Caco-2 (cell line): ENCODE results near the gene SZRD1. TPM values are rescaled to one million over a fixed set of nuclear protein-coding genes. Genes with fewer than 3 reads are reported as not detected.

Experiments used
- BruUV-seq: library from RNA; stranded (reverse); fragments of 400-500 nt; replicated peaks from 2 replicates; lab custom pipeline; 2021; lab: Mats Ljungman, UMichigan
- CTCF ChIA-PET: fragments of 300-600 bp; sonication (Branson Sonifier 250); formaldehyde crosslinking; loops from one replicate; lab custom pipeline; 2022; ENCODE audit warnings: antibody characterized with exemption; lab: Charles Lee
- POLR2A ChIA-PET: fragments of 300-600 bp; sonication (Branson Sonifier 250); formaldehyde crosslinking; loops from one replicate; lab custom pipeline; 2022; ENCODE audit warnings: antibody characterized with exemption; lab: Charles Lee
- DNase-seq, 2 experiments: peaks; one replicate each; pipeline versions ENCODE4 v3.0.0 to v3.0.0-alpha.2; 2020 to 2022
- H3K27me3 ChIP-seq: replicated peaks from 2 replicates; pipeline ENCODE4 v1.6.0; 2011; ENCODE audit warnings: low read length; ENCODE audit not compliant: control insufficient read depth, insufficient read depth
- H3K36me3 ChIP-seq: 2 replicates; pipeline ENCODE4 v1.5.1; 2011; ENCODE audit warnings: low read length; ENCODE audit not compliant: control insufficient read depth, insufficient read depth
- H3K4me1 ChIP-seq: fragments of 250-450 bp; sonication (Bioruptor Pico); 2 replicates; pipeline ENCODE4 v1.5.1; 2020; ENCODE audit warnings: mild to moderate bottlenecking
- H3K4me3 ChIP-seq: 2 replicates; pipeline ENCODE4 v1.5.1; 2011; ENCODE audit warnings: low read depth, mild to moderate bottlenecking, control low read depth, low read length
- H3K9me3 ChIP-seq: fragments of 250-450 bp; sonication (Bioruptor Pico); 2 replicates; pipeline ENCODE4 v1.5.1; 2020; ENCODE audit warnings: mild to moderate bottlenecking, moderate library complexity
- H3K27ac Mint-ChIP-seq: one replicate; pipeline ENCODE4 v1.8.0; 2022; ENCODE audit warnings: mixed read lengths; ENCODE audit not compliant: unreplicated experiment
- H3K27me3 Mint-ChIP-seq: one replicate; pipeline ENCODE4 v1.8.0; 2022; ENCODE audit warnings: mixed read lengths; ENCODE audit not compliant: insufficient read depth, unreplicated experiment
- H3K36me3 Mint-ChIP-seq: one replicate; pipeline ENCODE4 v1.8.0; 2022; ENCODE audit warnings: mild to moderate bottlenecking, mixed read lengths; ENCODE audit not compliant: insufficient read depth, unreplicated experiment
- H3K4me1 Mint-ChIP-seq: one replicate; pipeline ENCODE4 v1.8.0; 2022; ENCODE audit warnings: low read depth, mixed read lengths; ENCODE audit not compliant: unreplicated experiment
- H3K4me3 Mint-ChIP-seq: one replicate; pipeline ENCODE4 v1.8.0; 2022; ENCODE audit warnings: mild to moderate bottlenecking, moderate library complexity, mixed read lengths; ENCODE audit not compliant: unreplicated experiment
- H3K9me3 Mint-ChIP-seq: one replicate; pipeline ENCODE4 v1.8.0; 2022; ENCODE audit warnings: mixed read lengths; ENCODE audit not compliant: unreplicated experiment
- intact Hi-C: fragments of 100-400 bp; cut with micrococcal nuclease; formaldehyde crosslinking; loops from one replicate; pipeline ENCODE4 v1.10.0; 2022; ENCODE audit not compliant: unreplicated experiment
- total RNA-seq: library from RNA; stranded (reverse); gene quantifications from 2 replicates; pipeline ENCODE4 v1.2.3, GENCODE V29; 2022
- TF ChIP-seq, protein P1 (sequence below), 2 experiments: fragments of 200-600 bp in 1 of 2; IDR thresholded peaks; 1 replicate in 1 of 2; 2 replicates in 1 of 2; pipeline versions ENCODE4 v1.5.1 to v1.8.0; 2011 to 2022; ENCODE audit warnings: antibody characterized with exemption in 1 of 2, control low read depth in 1 of 2, inconsistent platforms in 1 of 2, low read depth in 1 of 2, low read length in 1 of 2, mild to moderate bottlenecking in 1 of 2, moderate library complexity in 1 of 2; ENCODE audit not compliant: insufficient read depth in 1 of 2, severe bottlenecking in 1 of 2, unreplicated experiment in 1 of 2

SZRD1 gene
- total RNA-seq, 1 experiment from 2014 or later = 93.8 TPM

DNA sequence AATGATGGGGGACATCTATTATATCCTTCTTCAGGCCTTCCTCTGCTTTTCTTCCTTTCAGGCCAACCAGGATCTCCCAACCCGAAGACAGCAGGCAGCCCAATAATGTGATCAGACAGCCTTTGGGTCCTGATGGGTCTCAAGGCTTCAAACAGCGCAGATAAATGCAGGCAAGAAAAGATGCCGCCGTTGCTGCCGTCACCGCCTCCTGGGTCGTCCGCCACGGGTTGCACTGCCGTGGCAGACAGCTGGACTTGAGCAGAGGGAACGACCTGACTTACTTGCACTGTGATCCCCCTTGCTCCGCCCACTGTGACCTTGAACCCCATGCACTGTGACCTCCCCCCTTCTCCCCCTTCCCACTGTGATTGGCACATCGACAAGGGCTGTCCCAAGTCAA lies 27.9 kb downstream of the SZRD1 start:
- Mint-ChIP-seq H3K36me3 (peaks cover 42% of the 10 kb centered on the region), H3K9me3 (no peaks in the 10 kb centered on the region), H3K27ac (no peak overlapping the region), H3K4me3 (no peak overlapping the region), H3K4me1 (peaks cover 7% of the 10 kb centered on the region), H3K27me3 (no peaks in the 10 kb centered on the region)
- Histone ChIP-seq H3K4me3 (no peak overlapping the region), H3K4me1 (no peaks in the 10 kb centered on the region), H3K9me3 (no peaks in the 10 kb centered on the region), H3K36me3 (peaks cover 1% of the 10 kb centered on the region; the same call in 1 of the 2 replicates), H3K27me3 (no peaks in the 10 kb centered on the region)
- intact Hi-C loops = no loop called here
- TF ChIP-seq, protein P1, sequence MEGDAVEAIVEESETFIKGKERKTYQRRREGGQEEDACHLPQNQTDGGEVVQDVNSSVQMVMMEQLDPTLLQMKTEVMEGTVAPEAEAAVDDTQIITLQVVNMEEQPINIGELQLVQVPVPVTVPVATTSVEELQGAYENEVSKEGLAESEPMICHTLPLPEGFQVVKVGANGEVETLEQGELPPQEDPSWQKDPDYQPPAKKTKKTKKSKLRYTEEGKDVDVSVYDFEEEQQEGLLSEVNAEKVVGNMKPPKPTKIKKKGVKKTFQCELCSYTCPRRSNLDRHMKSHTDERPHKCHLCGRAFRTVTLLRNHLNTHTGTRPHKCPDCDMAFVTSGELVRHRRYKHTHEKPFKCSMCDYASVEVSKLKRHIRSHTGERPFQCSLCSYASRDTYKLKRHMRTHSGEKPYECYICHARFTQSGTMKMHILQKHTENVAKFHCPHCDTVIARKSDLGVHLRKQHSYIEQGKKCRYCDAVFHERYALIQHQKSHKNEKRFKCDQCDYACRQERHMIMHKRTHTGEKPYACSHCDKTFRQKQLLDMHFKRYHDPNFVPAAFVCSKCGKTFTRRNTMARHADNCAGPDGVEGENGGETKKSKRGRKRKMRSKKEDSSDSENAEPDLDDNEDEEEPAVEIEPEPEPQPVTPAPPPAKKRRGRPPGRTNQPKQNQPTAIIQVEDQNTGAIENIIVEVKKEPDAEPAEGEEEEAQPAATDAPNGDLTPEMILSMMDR (IDR thresholded peaks at IDR 0.05; ENCODE audit: insufficient read depth in 1 of 2, low read depth in 1 of 2, low read length in 1 of 2, severe bottlenecking in 1 of 2, unreplicated experiment in 1 of 2) = no peak
- ChIA-PET POLR2A (no interaction called here), CTCF (no interaction called here)
- BruUV-seq = no TSS peak
- DNase-seq = no peak

GRCh38 chr1:16396591-16396990 lies 29.5 kb downstream of the SZRD1 start:
- Mint-ChIP-seq H3K27me3 (no peaks in the 10 kb centered on the region), H3K27ac (no peak overlapping the region), H3K4me1 (no peaks in the 10 kb centered on the region), H3K36me3 (peaks cover 42% of the 10 kb centered on the region), H3K4me3 (no peak overlapping the region), H3K9me3 (no peaks in the 10 kb centered on the region)
- CTCF ChIA-PET = no interaction called here
- BruUV-seq = no TSS peak
- no peaks in the 10 kb centered on the region for H3K4me1 ChIP-seq
- no peaks in the 10 kb centered on the region for H3K9me3 ChIP-seq
- DNase-seq = no peak
- TF ChIP-seq, protein P1 (IDR thresholded peaks at IDR 0.05; ENCODE audit: insufficient read depth in 1 of 2, low read depth in 1 of 2, low read length in 1 of 2, severe bottlenecking in 1 of 2, unreplicated experiment in 1 of 2) = no peak
- peaks cover 1% of the 10 kb centered on the region; the same call in 1 of the 2 replicates for H3K36me3 ChIP-seq
- intact Hi-C loops = no loop called here
- H3K4me3 ChIP-seq = no peak overlapping the region
- POLR2A ChIA-PET = no interaction called here
- no peaks in the 10 kb centered on the region for H3K27me3 ChIP-seq

DNA sequence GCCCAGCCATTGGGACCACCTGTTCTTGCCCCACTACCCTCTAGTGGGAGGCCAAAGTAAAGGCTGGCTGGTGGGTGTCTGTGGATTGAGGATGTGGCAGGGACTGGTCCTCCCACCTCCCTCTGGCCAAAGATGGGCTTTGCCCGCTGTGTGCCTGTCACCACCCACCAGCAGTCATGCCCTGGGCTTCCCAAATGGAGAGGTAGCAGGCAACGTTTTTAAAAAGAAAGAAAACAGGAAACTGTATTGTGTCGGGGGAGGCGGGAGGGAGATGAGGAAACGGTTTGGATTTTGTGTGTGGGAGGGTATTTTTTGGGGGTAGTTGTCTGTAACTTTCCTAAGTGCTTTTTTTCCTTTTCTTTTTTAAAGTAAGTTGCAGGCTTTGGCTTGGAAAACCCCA lies 30.1 kb downstream of the SZRD1 start:
- TF ChIP-seq, protein P1 (IDR thresholded peaks at IDR 0.05; ENCODE audit: insufficient read depth in 1 of 2, low read depth in 1 of 2, low read length in 1 of 2, severe bottlenecking in 1 of 2, unreplicated experiment in 1 of 2) = no peak
- H3K9me3 ChIP-seq = no peaks in the 10 kb centered on the region
- intact Hi-C loops = no loop called here
- no TSS peak for BruUV-seq
- ChIA-PET POLR2A (no interaction called here), CTCF (no interaction called here)
- DNase-seq = no peak
- no peaks in the 10 kb centered on the region for H3K27me3 Mint-ChIP-seq
- H3K27ac Mint-ChIP-seq = no peak overlapping the region
- H3K36me3 Mint-ChIP-seq = peaks cover 42% of the 10 kb centered on the region
- H3K4me3 Mint-ChIP-seq = no peak overlapping the region
- no peaks in the 10 kb centered on the region for H3K4me1 ChIP-seq
- no peaks in the 10 kb centered on the region for H3K27me3 ChIP-seq
- peaks cover 1% of the 10 kb centered on the region; the same call in 1 of the 2 replicates for H3K36me3 ChIP-seq
- no peaks in the 10 kb centered on the region for H3K9me3 Mint-ChIP-seq
- no peaks in the 10 kb centered on the region for H3K4me1 Mint-ChIP-seq
- H3K4me3 ChIP-seq = no peak overlapping the region
